Endodermal cell (in vitro differentiated cells): ENCODE data around the gene NTSR2. TPM values are rescaled to one million over a fixed set of nuclear protein-coding genes. Genes with fewer than 3 reads are reported as not detected.

Experiments
- DNase-seq: peaks from one replicate; pipeline ENCODE4 v3.0.0-alpha.2; 2017
- H3K27ac ChIP-seq: 2 replicates; pipeline ENCODE4 v1.5.1; 2013; ENCODE audit warnings: mild to moderate bottlenecking, low read depth, low read length, moderate library complexity
- H3K27me3 ChIP-seq: 2 replicates; pipeline ENCODE4 v1.6.1; 2013; ENCODE audit warnings: mild to moderate bottlenecking, low read length, moderate library complexity; ENCODE audit not compliant: insufficient read depth, control insufficient read depth, poor library complexity, severe bottlenecking
- H3K36me3 ChIP-seq: 2 replicates; pipeline ENCODE4 v1.7.0; 2013; ENCODE audit warnings: mild to moderate bottlenecking, low read length, moderate library complexity; ENCODE audit not compliant: control insufficient read depth, insufficient read depth
- H3K4me1 ChIP-seq: one replicate; pipeline ENCODE4 v1.7.0; 2013; ENCODE audit warnings: low read length; ENCODE audit not compliant: control insufficient read depth, insufficient read depth
- H3K4me3 ChIP-seq: 2 replicates; pipeline ENCODE4 v1.5.1; 2013; ENCODE audit warnings: mild to moderate bottlenecking, low read length, moderate library complexity
- H3K9ac ChIP-seq: 2 replicates; pipeline ENCODE4 v1.6.1; 2013; ENCODE audit warnings: mild to moderate bottlenecking, low read length, moderate library complexity; ENCODE audit not compliant: poor library complexity, severe bottlenecking; ENCODE audit errors: extremely low read depth
- H3K9me3 ChIP-seq: 2 replicates; pipeline ENCODE4 v1.6.1; 2013; ENCODE audit warnings: mild to moderate bottlenecking, low read length, moderate library complexity; ENCODE audit not compliant: control insufficient read depth
- H3K27ac Mint-ChIP-seq: 2 replicates; pipeline ENCODE4 v1.8.0; 2020; ENCODE audit warnings: mixed read lengths
- H3K27me3 Mint-ChIP-seq: 2 replicates; pipeline ENCODE4 v1.8.0; 2021; ENCODE audit warnings: mild to moderate bottlenecking, mixed read lengths; ENCODE audit not compliant: insufficient read depth
- H3K36me3 Mint-ChIP-seq: 2 replicates; pipeline ENCODE4 v1.8.0; 2020; ENCODE audit warnings: low read depth, mixed read lengths
- H3K4me1 Mint-ChIP-seq: 2 replicates; pipeline ENCODE4 v1.8.0; 2020; ENCODE audit warnings: mixed read lengths
- H3K4me3 Mint-ChIP-seq: 2 replicates; pipeline ENCODE4 v1.8.0; 2020; ENCODE audit warnings: mild to moderate bottlenecking, moderate library complexity, mixed read lengths
- H3K9me3 Mint-ChIP-seq: 2 replicates; pipeline ENCODE4 v1.8.0; 2020; ENCODE audit warnings: mild to moderate bottlenecking, mixed read lengths
- CTCF ChIP-seq: fragments of 200-600 bp; sonication (generic); conservative IDR thresholded peaks from 2 replicates; pipeline ENCODE4 v1.5.0; 2021; ENCODE audit warnings: antibody characterized with exemption, mild to moderate bottlenecking
- WGBS, 2 experiments: methylation state at CpG; one replicate each; pipeline versions ENCODE4 v1.1.5 to v1.1.7; 2013; ENCODE audit warnings: missing lambda C conversion rate in 2 of 2, mixed read lengths in 1 of 2; ENCODE audit not compliant: insufficient coverage in 1 of 2, insufficient read length in 1 of 2; 5-methylcytosine and 5-hydroxymethylcytosine counted together
- total RNA-seq, 2 donors: library from RNA; stranded (reverse); fragmentation: NEBNext Ultra II Directional in 1 of 2; extraction: Animal tissue kit (Norgen Biotek cat#: 25700) in 1 of 2; gene quantifications; 2 replicates in 1 of 2; 3 replicates in 1 of 2; pipeline ENCODE4 v1.2.1, GENCODE V29; 2021

NTSR2 gene
- total RNA-seq, 2 donors from 2014 or later, result not detected

DNA sequence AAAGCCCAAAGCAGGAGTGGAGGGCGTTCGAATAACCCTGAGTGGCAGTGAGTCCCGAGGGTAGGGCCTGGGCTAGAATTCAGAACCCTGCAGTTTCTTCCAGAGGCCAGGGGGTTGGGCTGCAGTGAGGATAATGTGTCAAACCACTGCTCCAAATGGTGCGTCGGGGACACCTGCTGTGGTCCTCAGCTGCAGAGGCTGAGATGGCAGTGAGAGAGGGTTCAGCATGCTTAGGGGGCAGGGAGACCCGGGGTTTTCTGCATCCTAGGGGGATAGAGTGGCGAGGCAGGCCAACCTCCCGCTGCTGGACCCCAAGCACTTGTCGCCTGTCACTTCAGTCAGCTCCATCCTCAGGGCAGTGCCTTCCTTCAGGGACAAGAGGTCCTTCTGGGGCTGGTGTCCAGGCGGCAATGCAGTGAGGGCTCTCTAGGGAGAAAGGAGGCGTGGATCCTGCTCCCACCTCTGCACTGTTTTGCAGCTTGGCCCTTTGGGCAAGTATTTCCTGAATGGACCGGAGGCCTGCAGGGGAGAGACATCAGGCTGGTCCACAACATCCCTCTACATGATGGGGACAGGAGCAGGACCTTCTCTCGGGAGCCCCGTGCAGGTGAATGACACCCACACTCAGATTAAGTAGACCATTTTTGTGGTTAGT lies 8.4 kb upstream of the NTSR2 start:
- Histone ChIP-seq H3K9me3 (no peaks in the 10 kb centered on the region), H3K4me1 (no peaks in the 10 kb centered on the region), H3K4me3 (no peak overlapping the region), H3K9ac (no peak overlapping the region), H3K36me3 (no peaks in the 10 kb centered on the region), H3K27me3 (peaks cover 13% of the 10 kb centered on the region), H3K27ac (no peak overlapping the region)
- Mint-ChIP-seq H3K36me3 (no peaks in the 10 kb centered on the region), H3K27ac (no peak overlapping the region), H3K27me3 (peaks cover 30% of the 10 kb centered on the region), H3K9me3 (no peaks in the 10 kb centered on the region), H3K4me3 (no peak overlapping the region), H3K4me1 (peaks cover 10% of the 10 kb centered on the region)
- TF ChIP-seq CTCF, result no peak
- DNase-seq, result peak; percentile 67
- WGBS, 2 experiments, result 82 to 93% methylated on average over 7 to 14 of the region's 14 CpGs

DNA sequence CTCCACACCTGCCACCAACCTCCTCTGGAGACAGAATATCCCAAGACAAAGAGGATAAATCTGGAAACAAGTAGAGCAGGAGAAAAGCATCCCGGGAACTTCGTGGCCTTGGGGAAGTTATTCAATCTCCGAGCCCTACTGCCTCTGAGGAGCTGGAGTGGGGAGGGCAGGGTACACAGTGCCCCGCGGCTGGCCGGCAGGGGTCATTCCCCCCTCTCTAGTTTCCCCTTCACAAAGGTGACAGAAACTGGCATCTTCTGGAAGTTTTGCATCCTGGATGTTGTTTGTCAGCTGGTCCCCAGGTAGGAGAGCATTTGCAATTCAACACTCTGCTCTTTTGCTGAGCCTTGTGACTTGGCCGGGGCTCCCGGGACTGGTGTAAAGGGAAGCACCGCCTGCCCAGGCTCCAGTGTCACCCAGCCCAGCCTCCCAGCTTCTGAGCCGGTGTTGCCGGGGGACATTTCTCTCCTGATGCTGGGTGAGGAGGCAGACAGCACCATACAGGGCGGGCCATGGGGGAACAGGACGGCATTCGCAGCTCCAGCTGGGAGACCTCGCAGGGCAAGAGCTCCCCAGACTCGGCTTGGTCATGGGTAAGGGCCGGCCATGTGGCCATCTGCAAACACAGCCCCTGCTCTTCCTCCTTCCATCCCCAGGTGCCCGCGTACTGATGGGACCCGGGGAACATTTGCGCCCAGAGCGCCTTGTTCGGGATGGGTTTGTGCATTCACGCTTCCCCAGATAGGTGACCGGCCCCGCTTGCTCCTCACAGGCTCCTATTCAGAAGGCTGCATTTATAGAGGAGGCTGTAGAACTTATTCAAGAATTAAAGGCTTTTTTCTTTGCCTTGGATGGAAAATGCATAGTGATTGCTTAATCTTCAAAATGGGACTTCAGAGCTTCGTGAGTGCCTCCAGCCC lies 7.4 kb upstream of the NTSR2 start:
- peaks cover 10% of the 10 kb centered on the region for H3K4me1 Mint-ChIP-seq
- no peaks in the 10 kb centered on the region for H3K9me3 Mint-ChIP-seq
- Histone ChIP-seq H3K36me3 (no peaks in the 10 kb centered on the region), H3K27ac (no peak overlapping the region), H3K9ac (no peak overlapping the region), H3K9me3 (no peaks in the 10 kb centered on the region), H3K4me1 (no peaks in the 10 kb centered on the region), H3K27me3 (peaks cover 21% of the 10 kb centered on the region), H3K4me3 (no peak overlapping the region)
- TF ChIP-seq CTCF, result no peak
- H3K27ac Mint-ChIP-seq, result no peak overlapping the region
- H3K36me3 Mint-ChIP-seq, result no peaks in the 10 kb centered on the region
- WGBS, 2 experiments, result 75 to 78% methylated on average over 17 to 27 of the region's 27 CpGs
- peaks cover 33% of the 10 kb centered on the region for H3K27me3 Mint-ChIP-seq
- peak; percentile 83 for DNase-seq
- H3K4me3 Mint-ChIP-seq, result no peak overlapping the region

- DNase-seq, result peak; percentile 51
- H3K4me3 Mint-ChIP-seq, result no peak overlapping the region
- H3K27ac Mint-ChIP-seq, result no peak overlapping the region
- 77 to 82% methylated on average over 5 to 11 of the region's 11 CpGs for WGBS, 2 experiments
- H3K36me3 ChIP-seq, result no peaks in the 10 kb centered on the region
- no peaks in the 10 kb centered on the region for H3K36me3 Mint-ChIP-seq
- H3K9me3 Mint-ChIP-seq, result no peaks in the 10 kb centered on the region
- TF ChIP-seq CTCF, result peak; percentile 36
- H3K9ac ChIP-seq, result no peak overlapping the region
- peaks cover 25% of the 10 kb centered on the region for H3K27me3 ChIP-seq
- H3K4me1 Mint-ChIP-seq, result peaks cover 5% of the 10 kb centered on the region
- H3K4me1 ChIP-seq, result no peaks in the 10 kb centered on the region
- no peaks in the 10 kb centered on the region for H3K9me3 ChIP-seq
- no peak overlapping the region for H3K27ac ChIP-seq
- H3K27me3 Mint-ChIP-seq, result peaks cover 37% of the 10 kb centered on the region
- no peak overlapping the region for H3K4me3 ChIP-seq
Measured at GRCh38 chr2:11676640-11677039, 6.6 kb upstream of the NTSR2 start.
